IMR-90 (cell line): Measurements from ENCODE around the gene KRTAP9-6. TPM values are rescaled to one million over a fixed set of nuclear protein-coding genes. Genes with fewer than 3 reads are reported as not detected.

Experiments
- ATAC-seq: fragments of 200-7000 bp; cut with Tn5 transposase; 2 replicates; pipeline ENCODE4 v1.9.1; 2020; ENCODE audit warnings: low read depth, mild to moderate bottlenecking, moderate library complexity
- BruUV-seq: library from RNA; stranded (reverse); fragments of 400-500 nt; replicated peaks from 2 replicates; lab custom pipeline; 2021; lab: Mats Ljungman, UMichigan
- CTCF ChIA-PET: fragments of 300-600 bp; formaldehyde crosslinking; extraction: SDS; loops from one replicate; lab custom pipeline; 2021; ENCODE audit warnings: antibody characterized with exemption; lab: Yijun Ruan, JAX
- POLR2A ChIA-PET: fragments of 300-600 bp; sonication (Branson Sonifier 250); formaldehyde crosslinking; loops from one replicate; lab custom pipeline; 2022; ENCODE audit warnings: antibody characterized with exemption; ENCODE audit not compliant: unreplicated experiment; lab: Charles Lee
- DNase-seq: peaks from one replicate; pipeline ENCODE4 v3.0.0; 2013
- H2AFZ ChIP-seq: replicated peaks from 2 replicates; pipeline ENCODE3; 2013; ENCODE audit warnings: low read length, mild to moderate bottlenecking; ENCODE audit not compliant: poor library complexity
- H2AK5ac ChIP-seq: 2 replicates; pipeline ENCODE4 v1.6.1; 2013; ENCODE audit warnings: low read depth, low read length, inconsistent platforms
- H2AK9ac ChIP-seq: replicated peaks from 2 replicates; pipeline ENCODE3; 2013; ENCODE audit warnings: mild to moderate bottlenecking, low read depth, low read length, moderate library complexity; ENCODE audit not compliant: poor library complexity
- H2BK120ac ChIP-seq: 2 replicates; pipeline ENCODE4 v1.6.1; 2013; ENCODE audit warnings: low read depth, low read length, inconsistent platforms
- H2BK15ac ChIP-seq: 3 replicates; pipeline ENCODE4 v1.6.1; 2013; ENCODE audit warnings: low read depth, low read length, inconsistent platforms
- H2BK20ac ChIP-seq: 2 replicates; pipeline ENCODE4 v1.6.1; 2013; ENCODE audit warnings: low read depth, mild to moderate bottlenecking, inconsistent platforms, low read length, moderate library complexity
- H2BK5ac ChIP-seq: 2 replicates; pipeline ENCODE4 v1.6.1; 2013; ENCODE audit warnings: mild to moderate bottlenecking, low read depth, low read length, inconsistent platforms; ENCODE audit not compliant: poor library complexity, severe bottlenecking
- H3K14ac ChIP-seq: replicated peaks from 2 replicates; pipeline ENCODE4 v1.6.1; 2013; ENCODE audit warnings: low read depth, low read length, inconsistent platforms
- H3K18ac ChIP-seq: 2 replicates; pipeline ENCODE4 v1.6.1; 2013; ENCODE audit warnings: low read depth, low read length, control low read depth
- H3K23ac ChIP-seq: 2 replicates; pipeline ENCODE4 v1.6.1; 2013; ENCODE audit warnings: low read depth, low read length, inconsistent platforms
- H3K27ac ChIP-seq: 2 replicates; pipeline ENCODE4 v1.5.1; 2013; ENCODE audit warnings: mild to moderate bottlenecking, control low read depth, low read length; ENCODE audit not compliant: insufficient read depth
- H3K27me3 ChIP-seq: 2 replicates; pipeline ENCODE4 v1.6.1; 2013; ENCODE audit warnings: low read length; ENCODE audit not compliant: control insufficient read depth, insufficient read depth
- H3K36me3 ChIP-seq: 2 replicates; pipeline ENCODE4 v1.6.1; 2013; ENCODE audit warnings: low read length, mixed read lengths; ENCODE audit not compliant: control insufficient read depth, insufficient read depth
- H3K4ac ChIP-seq: 2 replicates; pipeline ENCODE4 v1.6.1; 2013; ENCODE audit warnings: low read depth, low read length, inconsistent platforms
- H3K4me1 ChIP-seq: 2 replicates; pipeline ENCODE4 v1.6.1; 2013; ENCODE audit warnings: low read length, mixed read lengths; ENCODE audit not compliant: control insufficient read depth, insufficient read depth
- H3K4me2 ChIP-seq: 2 replicates; pipeline ENCODE4 v1.6.1; 2013; ENCODE audit warnings: low read depth, mild to moderate bottlenecking, control low read depth, low read length, moderate library complexity
- H3K4me3 ChIP-seq: 2 replicates; pipeline ENCODE4 v1.5.1; 2013; ENCODE audit warnings: low read depth, mild to moderate bottlenecking, control low read depth, low read length, moderate library complexity; ENCODE audit not compliant: insufficient read depth
- H3K56ac ChIP-seq: 2 replicates; pipeline ENCODE4 v1.6.1; 2013; ENCODE audit warnings: low read length, inconsistent platforms; ENCODE audit not compliant: insufficient read depth; ENCODE audit errors: extremely low read depth
- H3K79me1 ChIP-seq, 2 experiments: 2 replicates each; pipeline ENCODE4 v1.6.1; 2013; ENCODE audit warnings: low read length in 2 of 2, inconsistent platforms in 1 of 2, low read depth in 1 of 2
- H3K9ac ChIP-seq: 2 replicates; pipeline ENCODE4 v1.6.1; 2013; ENCODE audit warnings: low read depth, low read length, control low read depth
- H3K9me1 ChIP-seq: 2 replicates; pipeline ENCODE4 v1.6.1; 2013; ENCODE audit warnings: low read length, inconsistent platforms; ENCODE audit not compliant: insufficient read depth
- H3K9me3 ChIP-seq: 2 replicates; pipeline ENCODE4 v1.6.1; 2013; ENCODE audit warnings: low read length; ENCODE audit not compliant: control insufficient read depth, insufficient read depth
- H4K20me1 ChIP-seq: 2 replicates; pipeline ENCODE4 v1.6.1; 2013; ENCODE audit warnings: low read length, inconsistent platforms; ENCODE audit not compliant: insufficient read depth
- H4K5ac ChIP-seq: 2 replicates; pipeline ENCODE4 v1.6.1; 2013; ENCODE audit warnings: mild to moderate bottlenecking, low read depth, low read length, control low read depth
- H4K8ac ChIP-seq, 2 experiments: 2 replicates each; pipeline ENCODE4 v1.6.1; 2013; ENCODE audit warnings: low read depth in 2 of 2, low read length in 2 of 2, control low read depth in 1 of 2, inconsistent platforms in 1 of 2
- H4K91ac ChIP-seq: 2 replicates; pipeline ENCODE4 v1.6.1; 2013; ENCODE audit warnings: low read depth, low read length, inconsistent platforms; ENCODE audit not compliant: insufficient read depth
- BHLHE40 ChIP-seq: fragments of 150-350 bp; IDR thresholded peaks from 2 replicates; pipeline ENCODE4 v1.6.1; 2016; ENCODE audit warnings: mild to moderate bottlenecking, low read depth, low read length
- CEBPB ChIP-seq: IDR thresholded peaks from 2 replicates; pipeline ENCODE4 v1.6.1; 2012; ENCODE audit warnings: low read depth, low read length, improper control_type of control experiment
- CHD1 ChIP-seq: IDR thresholded peaks from 2 replicates; pipeline ENCODE4 v1.6.1; 2012; ENCODE audit warnings: low read depth, low read length, improper control_type of control experiment
- CTCF ChIP-seq: conservative IDR thresholded peaks from 2 replicates; pipeline ENCODE4 v1.5.1; 2012; ENCODE audit warnings: mild to moderate bottlenecking, low read depth, low read length, improper control_type of control experiment
- ELK1 ChIP-seq: fragments of 150-350 bp; IDR thresholded peaks from 2 replicates; pipeline ENCODE4 v1.6.1; 2016; ENCODE audit warnings: low read depth, mild to moderate bottlenecking, low read length, moderate library complexity, borderline replicate concordance
- FOS ChIP-seq: fragments of 150-350 bp; IDR thresholded peaks from 2 replicates; pipeline ENCODE4 v1.6.1; 2016; ENCODE audit warnings: low read depth, low read length
- MAFK ChIP-seq: IDR thresholded peaks from 2 replicates; pipeline ENCODE4 v1.6.1; 2012; ENCODE audit warnings: low read depth, low read length, improper control_type of control experiment
- MAZ ChIP-seq: IDR thresholded peaks from 2 replicates; pipeline ENCODE4 v1.6.1; 2012; ENCODE audit warnings: low read depth, mild to moderate bottlenecking, low read length, improper control_type of control experiment, moderate library complexity, borderline replicate concordance
- MXI1 ChIP-seq: IDR thresholded peaks from 2 replicates; pipeline ENCODE4 v1.6.1; 2012; ENCODE audit warnings: low read depth, mild to moderate bottlenecking, low read length, moderate library complexity, borderline replicate concordance
- NFE2L2 ChIP-seq: fragments of 150-350 bp; IDR thresholded peaks from 2 replicates; pipeline ENCODE4 v1.6.1; 2016; ENCODE audit warnings: low read depth, mild to moderate bottlenecking, low read length
- POLR2A ChIP-seq: IDR thresholded peaks from 2 replicates; pipeline ENCODE4 v1.6.1; 2012; ENCODE audit warnings: mild to moderate bottlenecking, low read depth, low read length
- RAD21 ChIP-seq: IDR thresholded peaks from 2 replicates; pipeline ENCODE4 v1.6.1; 2012; ENCODE audit warnings: low read length, improper control_type of control experiment
- RCOR1 ChIP-seq: IDR thresholded peaks from 2 replicates; pipeline ENCODE4 v1.6.1; 2012; ENCODE audit warnings: mild to moderate bottlenecking, low read length, improper control_type of control experiment; ENCODE audit not compliant: insufficient replicate concordance
- RFX5 ChIP-seq: IDR thresholded peaks from 2 replicates; pipeline ENCODE4 v1.8.0; 2012; ENCODE audit warnings: low read depth, mild to moderate bottlenecking, low read length, moderate library complexity
- SMC3 ChIP-seq: fragments of 150-350 bp; IDR thresholded peaks from 2 replicates; pipeline ENCODE4 v1.6.1; 2016; ENCODE audit warnings: low read depth, mild to moderate bottlenecking, antibody characterized with exemption, low read length, moderate library complexity
- USF2 ChIP-seq: fragments of 150-350 bp; IDR thresholded peaks from 2 replicates; pipeline ENCODE4 v1.6.1; 2017; ENCODE audit warnings: mild to moderate bottlenecking, antibody characterized with exemption, low read length, low read depth
- WGBS, 2 experiments: methylation state at CpG; one replicate each; pipeline versions ENCODE4 v1.1.5 to v1.1.7; 2013; ENCODE audit warnings: missing lambda C conversion rate in 2 of 2; ENCODE audit not compliant: insufficient read length in 1 of 2; ENCODE audit errors: extremely low coverage in 2 of 2; 5-methylcytosine and 5-hydroxymethylcytosine counted together
- dilution Hi-C: fragments of 300-500 bp; cut with HindIII; formaldehyde crosslinking; loops from one replicate; pipeline ENCODE4 v1.14.3; 2018; ENCODE audit warnings: low sequenced_read_pairs; ENCODE audit not compliant: unreplicated experiment
- in situ Hi-C: fragments of 300-500 bp; cut with MboI; formaldehyde crosslinking; loops from 3 replicates; pipeline ENCODE4 v1.14.3; 2019; ENCODE audit warnings: low sequenced_read_pairs, inconsistent platforms, mixed read lengths
- intact Hi-C: fragments of 100-400 bp; cut with micrococcal nuclease; formaldehyde crosslinking; loops from 2 replicates; pipeline ENCODE4 v1.10.0; 2022
- polyA plus RNA-seq, 3 experiments: library from polyadenylated mRNA; depleted of rRNA; stranded (reverse); fragments of >200 nt; gene quantifications; 2 replicates each; pipeline ENCODE4 v1.2.3, GENCODE V29; 2012; ENCODE audit warnings: low replicate concordance in 1 of 3
- total RNA-seq: library from RNA; depleted of rRNA; stranded (reverse); fragments of >200 nt; gene quantifications from 2 replicates; pipeline ENCODE4 v1.2.3, GENCODE V29; 2012

KRTAP9-6 gene
- total and polyA plus RNA-seq, 2 of the 4 experiments (the other 2 are of a cell fraction): not detected

- POLR2A ChIA-PET: no interaction called here
- Histone ChIP-seq H2AFZ (no peak overlapping the region), H4K20me1 (no peaks in the 10 kb centered on the region), H3K18ac (no peak overlapping the region), H3K9me1 (peaks cover 5% of the 10 kb centered on the region; the same call in 1 of the 2 replicates), H2BK120ac (no peak overlapping the region), H4K8ac (no peak overlapping the region), H2BK5ac (no peak overlapping the region), H4K5ac (no peak overlapping the region), H3K27me3 (peaks cover 2% of the 10 kb centered on the region; the same call in 1 of the 2 replicates), H3K14ac (peak overlapping the region; percentile 46; the same call in 1 of the 2 replicates), H3K79me1 (no peaks in the 10 kb centered on the region), H3K27ac (no peak overlapping the region), H3K4ac (no peak overlapping the region), H3K4me3 (no peak overlapping the region), H2BK20ac (no peak overlapping the region), H2BK15ac (no peak overlapping the region), H4K91ac (no peak overlapping the region), H3K9ac (no peak overlapping the region), H3K4me2 (no peak overlapping the region), H2AK5ac (no peak overlapping the region), H3K23ac (no peak overlapping the region), H3K4me1 (no peaks in the 10 kb centered on the region), H3K9me3 (no peaks in the 10 kb centered on the region), H2AK9ac (no peak overlapping the region), H3K56ac (no peak overlapping the region), H3K36me3 (no peaks in the 10 kb centered on the region)
- DNase-seq (no peak), ATAC-seq (no peak)
- WGBS, 2 experiments: 60% methylated on average over 1 of the region's 5 CpGs; no CpG with 5 or more reads in 1 of the 2 experiments
- in situ Hi-C loops (no loop called here), intact Hi-C loops (no loop called here), dilution Hi-C loops (no loop called here)
- no TSS peak for BruUV-seq
- CTCF ChIA-PET: no interaction called here
- no peak for TF ChIP-seq RAD21
- TF ChIP-seq CHD1: no peak
- TF ChIP-seq BHLHE40: no peak
- no peak for TF ChIP-seq USF2
- no peak for TF ChIP-seq POLR2A
- TF ChIP-seq ELK1: no peak
- no peak for TF ChIP-seq MAZ
- TF ChIP-seq RCOR1: no peak
- TF ChIP-seq RFX5: no peak
- no peak for TF ChIP-seq MXI1
- TF ChIP-seq FOS: no peak
- TF ChIP-seq CEBPB: no peak
- TF ChIP-seq NFE2L2: no peak
- no peak for TF ChIP-seq MAFK
- no peak for TF ChIP-seq SMC3
- TF ChIP-seq CTCF: no peak
These were observed 36.1 kb downstream of the KRTAP9-6 start for GRCh38 chr17:41301204-41301790.
